GM21515 (cell line): Measurements from ENCODE around the gene SLIT3.
"Not testable (repeated sequence)": the region's sequence is repeated elsewhere in the genome, so short reads cannot be mapped to it uniquely, and the experiment has no call there.

Experiments used
- ATAC-seq: cut with Tn5 transposase; IDR thresholded peaks from one replicate; pipeline ENCODE4 v1.9.1; 2021; ENCODE audit not compliant: unreplicated experiment

Gene SLIT3

DNA sequence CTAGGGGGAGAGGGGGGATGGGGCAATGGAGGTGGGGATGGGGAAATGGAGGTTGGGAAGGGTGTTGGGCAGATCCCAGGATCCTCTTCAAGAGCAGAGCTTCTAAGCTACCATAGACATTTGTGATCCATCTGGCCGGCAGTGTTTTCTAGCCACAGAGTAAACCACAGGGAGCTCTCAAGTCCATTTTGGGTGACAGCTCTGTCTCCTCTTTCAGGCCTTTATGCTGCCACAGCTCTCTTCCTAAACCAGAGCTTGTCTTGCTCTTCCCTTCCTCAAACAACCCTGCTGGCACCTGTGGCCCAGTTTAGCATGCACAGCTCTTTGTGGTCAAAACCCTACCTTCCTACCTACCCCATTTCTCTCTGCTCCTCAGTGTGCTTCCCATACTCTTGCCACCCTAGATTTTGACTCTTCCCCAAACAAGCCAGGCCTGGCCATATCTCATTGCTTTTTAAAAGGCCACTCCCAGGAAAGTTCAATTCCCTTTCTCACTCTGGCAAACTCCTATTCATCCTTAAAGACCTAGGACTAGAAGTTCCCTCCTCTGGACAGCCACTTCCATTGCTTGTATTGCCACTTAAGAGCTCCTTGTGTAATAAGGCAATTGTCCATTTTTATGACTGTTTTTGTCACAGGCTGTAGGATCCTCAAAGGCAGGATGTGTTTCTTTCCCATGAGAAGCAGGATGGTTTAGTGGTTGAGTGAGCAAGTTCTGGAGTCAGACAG is 637.5 kb downstream of the SLIT3 start:
- ATAC-seq: no peak

DNA sequence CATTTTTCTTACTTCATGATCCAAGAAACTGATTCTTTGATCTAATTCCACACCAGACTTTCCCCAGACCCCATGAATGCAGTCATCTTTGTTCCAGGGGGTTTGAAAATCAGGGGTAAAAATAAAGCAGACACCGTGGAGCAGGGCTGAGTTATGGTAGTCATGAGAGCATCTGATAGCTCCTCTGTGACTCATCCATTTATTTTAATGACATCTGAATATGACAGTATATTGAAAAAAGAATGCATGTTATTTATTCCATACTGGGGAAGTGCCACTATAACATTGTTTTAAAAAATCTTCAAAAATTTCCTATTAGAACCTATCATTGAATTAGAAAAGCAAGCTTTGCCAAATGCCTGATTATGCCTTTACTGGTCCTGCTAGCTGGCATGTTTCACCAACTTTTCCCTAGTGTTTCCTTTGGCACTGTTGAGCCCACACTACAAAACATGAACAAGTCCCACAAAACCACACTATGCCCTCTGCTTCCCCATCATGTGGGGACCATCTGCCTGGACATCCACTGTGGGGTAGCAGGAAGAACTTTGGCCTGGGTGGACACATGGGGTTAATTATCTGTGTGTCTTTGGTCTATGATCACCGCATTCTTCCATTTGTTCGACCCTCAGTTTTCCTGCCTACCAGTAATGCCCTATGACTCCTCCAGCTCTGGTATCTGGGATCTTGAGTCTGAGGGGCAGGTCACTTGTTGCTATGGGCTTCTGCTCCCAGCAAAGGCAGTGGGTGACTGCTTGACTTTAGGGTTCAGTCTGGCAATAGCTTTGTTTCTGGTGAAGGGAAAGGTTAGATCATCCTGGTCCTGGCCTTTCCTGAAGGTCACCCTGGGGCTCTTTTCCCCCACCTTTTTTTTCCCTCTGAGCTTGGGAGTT is 639.1 kb downstream of the SLIT3 start:
- no peak for ATAC-seq

DNA sequence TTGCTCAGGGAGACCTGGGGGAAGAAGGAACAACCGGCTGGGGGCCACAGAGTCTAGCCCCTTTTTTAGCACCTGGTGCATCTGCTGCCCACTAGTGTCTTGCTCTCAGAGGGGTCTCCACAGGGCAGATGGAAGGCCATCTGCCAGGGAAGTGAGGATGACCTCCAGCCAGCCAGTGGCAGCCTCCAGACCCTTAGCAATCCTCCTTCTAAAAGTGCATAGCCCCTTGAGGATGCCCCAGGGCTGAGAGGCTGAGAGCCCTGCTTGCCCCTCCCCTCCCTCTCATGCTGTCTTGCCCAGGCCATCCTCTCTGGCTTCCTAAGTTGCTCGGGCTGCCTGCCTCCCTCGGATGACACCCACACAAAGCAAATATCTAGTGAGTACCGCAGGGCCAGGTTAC is 640.2 kb downstream of the SLIT3 start:
- no peak for ATAC-seq

DNA sequence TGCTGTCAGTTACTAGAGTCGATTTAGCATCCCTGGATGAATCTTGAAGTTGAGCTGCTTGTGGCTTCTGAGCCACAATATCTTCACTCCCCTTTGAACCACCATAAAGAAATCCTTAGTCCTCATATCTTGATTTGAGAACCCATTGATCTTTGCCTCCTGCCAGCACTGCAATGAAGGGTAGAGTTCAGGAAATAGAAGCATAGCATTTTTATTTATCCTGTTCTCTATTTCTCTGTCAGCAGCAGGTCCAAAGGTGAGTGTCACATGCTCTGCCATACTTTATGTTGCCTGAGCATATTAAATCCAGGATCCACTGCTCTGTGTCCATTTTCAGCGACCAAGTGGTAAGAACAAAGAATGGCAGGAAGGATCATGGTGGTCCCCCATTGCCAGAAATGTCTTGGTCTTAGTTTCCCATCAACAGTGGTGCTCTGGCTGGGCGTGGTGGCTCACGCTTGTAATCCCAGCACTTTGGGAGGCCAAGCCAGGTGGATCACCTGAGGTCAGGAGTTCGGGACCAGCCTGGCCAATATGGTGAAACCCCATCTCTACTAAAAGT is 641.6 kb downstream of the SLIT3 start:
- ATAC-seq: no peak

DNA sequence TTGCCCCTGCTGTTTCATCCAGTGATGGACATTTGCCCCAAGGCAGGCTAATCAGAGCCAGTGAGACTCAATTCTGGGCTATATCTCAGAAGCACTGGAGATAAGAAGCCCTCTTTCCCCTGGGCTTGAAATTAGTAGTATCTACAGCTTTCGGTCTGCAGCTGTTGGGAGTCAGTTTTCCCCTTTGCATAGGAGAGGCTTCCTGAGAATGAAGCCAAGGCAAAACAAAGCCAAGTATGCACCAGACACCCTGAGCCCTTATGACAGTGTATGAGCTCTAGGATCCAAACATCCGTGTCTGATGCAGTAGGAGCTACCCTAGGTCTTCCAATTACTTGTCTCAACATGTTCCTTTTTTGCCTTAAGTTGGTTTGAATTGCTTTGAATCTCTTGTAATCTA is 642.5 kb downstream of the SLIT3 start:
- ATAC-seq: no peak

DNA sequence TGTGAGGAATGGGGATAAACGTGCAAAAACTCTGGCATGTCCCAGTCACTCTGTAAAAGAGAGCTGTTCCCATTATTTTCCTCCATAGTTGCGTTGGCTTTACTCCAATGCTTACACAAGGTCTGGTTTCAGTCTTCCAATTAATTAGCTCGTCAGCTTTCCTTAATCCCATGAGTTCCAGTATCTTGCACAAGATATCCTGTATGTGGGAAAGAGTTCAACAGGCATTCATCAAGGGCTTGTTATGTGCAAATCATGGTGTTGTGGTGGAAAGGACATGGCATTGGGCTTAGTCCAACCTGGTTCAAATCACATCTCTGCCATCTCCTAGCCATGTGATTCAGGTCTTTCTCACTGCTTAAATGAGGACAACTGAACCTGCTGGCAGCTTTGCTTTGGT is 644.3 kb downstream of the SLIT3 start:
- ATAC-seq: no peak

DNA sequence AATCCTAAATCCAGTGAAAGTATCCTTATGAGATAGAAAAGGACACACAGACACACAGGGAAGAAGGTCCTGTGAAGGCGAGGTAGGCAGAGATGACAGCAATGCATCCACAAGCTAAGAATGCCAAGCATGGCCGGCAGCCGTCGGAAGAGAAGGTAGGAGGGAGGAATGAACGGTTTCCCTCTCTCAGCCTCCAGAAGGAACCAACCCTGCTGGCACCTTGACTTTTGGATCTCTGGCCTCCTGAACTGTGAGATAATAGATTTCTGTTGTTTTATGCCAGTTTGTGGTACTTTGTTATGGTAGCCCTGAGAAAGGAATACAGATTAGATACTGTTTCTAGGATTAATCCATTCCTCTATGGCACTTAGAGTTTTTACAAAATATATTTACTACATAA is 645.6 kb downstream of the SLIT3 start:
- no peak for ATAC-seq

DNA sequence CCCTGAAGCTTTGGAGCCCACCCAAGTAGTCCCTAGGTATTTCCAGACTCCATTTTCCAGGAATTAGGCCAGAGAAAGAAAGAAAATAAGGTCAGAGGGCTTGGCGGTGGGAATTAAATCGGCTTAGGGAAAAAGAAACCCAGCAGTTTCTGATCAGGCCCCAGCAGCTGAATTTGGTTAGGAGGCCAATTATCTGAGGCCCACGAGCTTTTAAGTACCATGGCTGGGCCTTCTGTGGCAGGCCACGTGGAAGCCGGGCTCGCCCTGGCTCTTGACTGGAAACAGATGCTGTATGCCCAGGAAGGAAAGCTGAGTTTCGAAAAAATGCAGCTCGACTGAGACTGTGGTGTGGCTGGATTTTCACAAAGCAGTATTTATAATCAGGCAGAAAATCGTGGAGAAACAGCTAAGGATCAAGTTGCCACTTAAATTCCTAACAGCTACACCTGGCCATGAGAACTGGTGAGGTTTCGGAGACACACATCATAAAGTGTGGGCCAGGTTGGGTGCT is 646.7 kb downstream of the SLIT3 start:
- ATAC-seq: no peak

DNA sequence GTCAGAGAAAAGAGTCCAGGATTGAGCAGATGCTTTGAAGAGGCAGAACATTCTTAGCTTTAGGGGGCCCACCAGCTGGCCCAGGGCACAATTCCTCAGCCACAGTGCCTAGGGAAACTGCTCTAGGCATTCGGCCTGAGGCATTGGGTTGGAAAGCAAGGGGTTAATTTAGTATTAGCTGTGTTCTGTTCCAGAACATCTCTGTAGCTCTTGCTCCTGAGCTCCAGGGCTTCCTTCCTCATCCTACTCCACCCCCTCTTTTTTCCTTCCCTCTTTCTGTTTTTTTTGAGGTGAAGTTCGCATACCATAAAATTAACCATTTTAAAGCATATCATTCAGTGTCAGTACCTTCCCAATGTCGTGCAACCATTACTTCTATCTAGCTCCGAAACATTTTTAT is 647.3 kb downstream of the SLIT3 start:
- no peak for ATAC-seq

DNA sequence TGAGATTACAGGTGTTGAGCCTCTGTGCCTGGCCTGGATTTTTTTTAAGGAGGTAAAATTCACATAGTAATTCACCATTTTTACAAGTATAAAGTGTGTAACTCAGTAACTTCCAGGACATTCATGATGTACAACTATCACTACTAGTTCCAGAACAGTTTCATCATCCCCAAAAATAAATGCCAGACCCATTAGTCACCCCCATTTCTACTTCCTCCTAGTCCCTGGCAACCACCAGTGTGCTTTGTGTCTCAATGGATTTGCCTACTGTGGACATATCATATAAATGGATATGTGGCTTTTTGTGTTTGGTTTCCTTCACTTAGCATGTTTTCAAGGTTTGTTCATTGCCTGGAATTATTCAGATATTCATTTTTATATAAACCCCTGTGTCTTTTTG is 649.3 kb downstream of the SLIT3 start:
- ATAC-seq: no peak

DNA sequence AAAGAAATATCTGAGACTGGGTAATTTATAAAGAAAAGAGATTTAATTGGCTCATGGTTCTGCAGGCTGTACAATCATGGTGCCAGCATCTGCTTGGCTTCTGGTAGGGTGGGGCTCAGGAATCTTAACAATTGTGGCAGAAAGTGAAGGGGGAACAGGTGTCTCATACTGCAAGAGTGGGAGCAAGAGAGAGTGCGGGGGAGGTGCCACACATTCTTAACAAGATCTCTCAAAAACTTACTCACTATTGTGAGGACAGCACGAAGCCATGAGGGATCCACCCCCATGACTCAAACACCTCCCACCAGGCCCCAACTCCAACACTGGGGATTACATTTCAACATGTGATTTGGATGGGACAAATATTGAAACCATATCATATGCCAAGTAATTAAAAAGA is 651.6 kb downstream of the SLIT3 start:
- ATAC-seq: no peak

DNA sequence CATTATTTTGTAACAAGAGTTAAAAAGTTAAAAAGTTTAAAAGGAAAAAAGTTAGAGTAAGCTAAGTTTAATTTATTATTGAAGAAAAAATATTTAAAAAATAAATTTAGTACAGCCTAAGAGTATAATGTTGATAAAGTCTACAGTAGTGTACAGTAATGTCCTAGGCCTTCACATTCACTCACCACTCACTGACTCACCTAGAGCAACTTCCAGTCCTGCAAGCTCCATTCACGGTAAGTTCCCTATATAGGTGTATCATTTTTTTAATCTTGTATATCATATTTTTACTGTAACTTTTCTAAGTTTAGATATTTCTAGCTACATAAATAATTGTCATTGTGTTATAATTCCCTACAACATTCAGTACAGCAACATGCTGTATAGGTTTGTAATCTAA is 652.4 kb downstream of the SLIT3 start:
- ATAC-seq: no peak

DNA sequence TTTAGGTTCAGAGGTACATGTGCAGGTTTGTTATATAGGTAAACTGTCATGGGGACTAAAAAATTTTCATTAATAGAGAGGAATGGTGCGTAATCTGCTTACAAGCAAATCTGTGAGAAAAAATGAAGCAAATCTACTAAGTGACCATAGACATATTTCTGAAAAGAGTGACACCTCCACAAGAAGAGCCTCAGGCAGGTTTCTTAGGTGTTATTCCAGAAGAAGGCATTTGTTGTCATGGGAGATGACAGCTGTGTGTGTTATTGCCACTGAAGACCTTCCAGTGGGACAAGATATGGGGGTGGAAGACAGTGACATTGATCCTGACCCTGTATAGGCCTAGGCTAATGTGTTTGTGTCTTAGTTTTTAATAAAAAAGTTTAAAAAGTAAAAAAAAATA is 652.9 kb downstream of the SLIT3 start:
- ATAC-seq: no peak

DNA sequence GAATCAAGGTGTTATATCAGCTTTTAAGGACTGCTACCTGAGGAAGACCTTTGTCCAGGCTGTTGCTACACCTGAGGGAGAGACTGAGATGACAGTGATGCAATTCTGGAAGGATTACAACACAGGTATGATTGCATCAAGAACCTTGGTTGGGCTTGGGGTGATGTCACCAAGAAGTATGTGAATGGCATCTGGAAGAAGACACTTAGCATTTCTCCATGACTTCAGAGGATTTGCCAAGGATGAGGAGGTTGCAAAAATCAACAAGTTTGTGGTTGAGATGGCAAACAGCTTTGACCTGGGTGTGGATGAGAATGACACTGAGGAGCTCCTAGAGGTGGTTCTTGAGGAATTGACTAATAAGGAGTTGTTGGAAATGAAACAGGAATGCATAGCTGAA is 653.9 kb downstream of the SLIT3 start:
- no peak for ATAC-seq

DNA sequence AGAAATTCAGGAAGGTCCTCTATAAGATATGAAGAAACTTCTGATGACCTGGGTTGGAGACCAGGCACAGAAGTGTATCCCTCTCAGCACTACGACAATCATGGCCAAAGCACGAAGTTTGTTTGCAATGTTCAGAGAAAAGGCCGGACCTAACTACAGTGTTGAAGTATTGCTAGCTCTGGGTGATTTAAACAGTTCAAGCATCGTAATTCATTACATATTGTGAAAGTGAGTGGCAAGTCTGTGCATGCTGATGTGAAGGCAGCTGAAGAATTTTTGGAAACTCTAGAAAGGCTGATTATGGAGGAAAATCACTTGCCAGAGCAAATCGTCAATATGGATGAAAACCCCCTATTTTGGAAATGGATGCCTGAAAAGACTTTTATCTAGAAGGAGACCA is 654.6 kb downstream of the SLIT3 start:
- no peak for ATAC-seq

DNA sequence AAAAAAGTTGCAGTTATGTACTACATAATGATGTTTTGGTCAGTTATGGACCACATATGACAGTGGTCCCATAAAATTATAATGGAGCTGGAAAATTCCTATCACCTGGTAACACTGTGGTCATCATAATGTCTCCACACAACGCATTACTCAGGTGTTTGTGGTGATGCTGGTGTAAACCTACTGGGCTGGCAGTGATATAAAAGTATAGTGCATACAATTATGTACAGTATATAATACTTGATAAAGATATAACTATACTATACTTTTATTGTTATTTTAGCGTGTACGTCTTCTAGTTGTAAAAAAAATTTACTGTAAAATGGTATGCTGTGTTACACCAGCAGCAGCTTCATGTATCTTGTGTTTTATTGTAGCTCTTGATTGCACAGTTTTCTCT is 655.7 kb downstream of the SLIT3 start:
- no peak for ATAC-seq

DNA sequence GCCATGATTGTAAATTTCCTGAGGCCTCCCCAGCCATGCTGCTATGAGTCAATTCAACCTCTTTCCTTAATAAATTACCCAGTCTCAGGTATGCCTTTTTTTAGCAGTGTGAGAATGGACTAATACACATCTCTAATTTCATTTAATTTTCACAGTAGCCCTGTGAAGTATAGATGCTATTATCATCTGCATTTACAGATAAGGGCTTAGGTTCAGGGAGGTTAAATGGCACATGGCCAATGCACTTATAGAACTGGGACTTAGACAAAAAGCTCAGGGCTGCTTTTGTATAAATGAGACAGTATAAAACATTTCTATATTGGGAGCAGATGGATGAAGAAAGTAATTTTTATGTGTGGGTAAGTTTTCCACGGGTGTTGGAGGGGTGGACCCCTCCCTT is 658.9 kb downstream of the SLIT3 start:
- ATAC-seq: no peak

DNA sequence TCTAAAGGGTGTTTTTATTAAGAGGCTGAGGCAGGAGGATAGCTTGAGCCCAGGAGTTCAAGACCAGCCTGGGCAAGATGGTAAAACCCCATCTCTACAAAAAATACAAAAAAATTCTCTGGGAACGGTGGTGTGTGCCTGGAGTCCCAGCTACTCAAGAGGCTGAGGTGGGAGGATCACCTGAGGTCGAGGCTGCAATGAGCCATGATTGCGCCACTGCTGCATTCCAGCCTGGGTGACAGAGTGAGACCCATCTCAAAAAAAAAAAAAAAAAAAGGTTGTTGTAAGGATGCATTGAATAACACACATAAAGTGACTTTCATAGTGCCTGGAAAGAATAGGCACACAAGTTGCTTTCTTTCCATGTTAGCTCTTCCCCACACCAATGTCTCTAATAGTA is 662.1 kb downstream of the SLIT3 start:
- not testable (repeated sequence) for ATAC-seq

DNA sequence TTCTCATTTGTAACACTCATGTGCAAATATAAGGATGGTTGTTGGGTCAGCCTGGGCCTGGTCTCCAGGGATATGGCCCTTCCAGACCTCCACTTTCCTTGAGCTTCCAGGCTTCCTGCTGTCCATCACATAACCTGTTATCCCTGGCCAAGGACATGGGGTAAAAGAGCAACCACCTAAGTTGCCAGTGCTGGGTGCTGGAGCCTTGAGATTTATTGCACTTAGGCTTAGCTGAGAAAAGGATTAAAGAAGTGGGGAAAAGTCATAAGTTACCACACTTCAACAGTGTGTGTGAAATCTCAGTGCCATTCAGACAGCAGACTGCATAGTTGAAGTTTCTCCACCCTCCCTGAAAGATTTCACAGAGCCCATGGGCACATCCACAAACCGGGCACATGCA is 663.1 kb downstream of the SLIT3 start:
- no peak for ATAC-seq

DNA sequence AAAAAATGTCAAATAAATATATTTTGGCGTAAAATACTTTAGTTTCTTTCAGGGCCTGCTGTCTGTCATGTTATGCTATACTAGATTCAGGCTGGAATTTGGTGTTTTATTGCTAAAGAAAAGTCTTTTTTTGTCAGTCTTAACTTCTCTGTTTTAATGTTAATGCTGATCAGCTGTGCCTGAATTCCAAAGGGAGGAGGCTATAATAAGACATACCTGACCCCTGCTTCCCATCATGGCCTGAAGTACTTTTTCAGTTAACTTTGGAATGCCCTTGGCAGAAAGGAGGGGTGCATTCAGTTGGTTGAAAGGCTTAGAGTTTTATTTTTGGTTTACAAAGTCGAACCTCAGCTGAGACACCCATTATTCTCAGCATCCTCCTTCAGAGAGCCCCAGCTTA is 663.7 kb downstream of the SLIT3 start:
- no peak for ATAC-seq

DNA sequence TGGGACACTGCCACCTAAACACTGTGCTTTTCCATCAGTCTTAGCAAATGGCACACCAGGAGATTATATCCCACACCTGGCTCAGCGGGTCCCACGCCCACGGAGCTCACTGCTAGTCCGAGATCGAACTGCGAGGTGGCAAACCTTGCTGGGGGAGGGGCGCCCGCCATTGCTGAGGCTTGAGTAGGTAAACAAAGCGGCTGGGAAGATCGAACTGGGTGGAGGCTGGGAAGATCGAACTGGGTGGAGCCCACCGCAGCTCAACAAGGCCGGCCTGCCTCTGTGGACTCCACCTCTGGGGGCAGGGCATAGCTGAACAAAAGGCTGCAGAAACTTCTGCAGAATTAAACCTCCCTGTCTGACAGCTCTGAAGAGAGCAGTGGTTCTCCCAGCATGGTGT is 670.0 kb downstream of the SLIT3 start:
- not testable (repeated sequence) for ATAC-seq

DNA sequence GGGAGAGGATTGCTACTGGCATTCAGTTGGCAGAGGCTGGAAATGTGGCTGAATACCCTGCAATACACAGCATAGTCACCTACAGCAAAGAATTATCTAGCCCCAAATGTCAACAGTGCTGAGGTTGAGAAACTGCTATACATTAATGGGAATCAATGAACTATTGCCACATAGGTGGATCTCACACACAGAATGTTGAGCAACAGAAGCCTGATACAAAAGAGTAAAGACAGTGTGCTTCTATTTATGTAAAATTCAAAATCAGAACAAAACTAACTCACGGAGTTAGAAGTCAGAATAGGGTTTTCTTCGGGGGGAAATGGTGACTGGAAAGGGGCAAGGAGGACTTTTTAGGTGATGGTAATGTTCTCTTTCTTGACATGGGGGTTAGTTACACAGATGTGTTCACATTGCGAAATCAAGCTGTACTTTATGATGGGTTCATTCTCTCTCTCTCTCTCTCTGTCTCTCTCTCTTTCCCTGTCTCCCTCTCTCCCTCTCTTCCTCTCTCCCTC is 676.0 kb downstream of the SLIT3 start:
- no peak for ATAC-seq
